Astrocyte (in vitro differentiated cells and primary cell): ENCODE results near the gene EXOC6. TPM values are rescaled to one million over a fixed set of nuclear protein-coding genes. Genes with fewer than 3 reads are reported as not detected.

Experiments used
- DNase-seq: peaks from one replicate; pipeline ENCODE4 v3.0.0-alpha.2; 2010; ENCODE audit warnings: low read depth
- FAIRE-seq: peaks from 2 replicates; lab custom pipeline; 2011; peaks lifted over from hg19 to GRCh38; lab: Jason Lieb, UNC
- H2AFZ ChIP-seq: 2 replicates; pipeline ENCODE4 v1.6.0; 2012; ENCODE audit warnings: low read depth, low read length, inconsistent platforms
- H3K27ac ChIP-seq: 2 replicates; pipeline ENCODE4 v1.5.1; 2011; ENCODE audit warnings: low read depth, low read length, inconsistent platforms
- H3K27me3 ChIP-seq: 2 replicates; pipeline ENCODE4 v1.6.0; 2011; ENCODE audit warnings: low read length, inconsistent platforms; ENCODE audit not compliant: insufficient read depth
- H3K36me3 ChIP-seq: 2 replicates; pipeline ENCODE4 v1.5.1; 2011; ENCODE audit warnings: low read length, inconsistent platforms; ENCODE audit not compliant: insufficient read depth
- H3K4me1 ChIP-seq: 2 replicates; pipeline ENCODE4 v1.5.1; 2011; ENCODE audit warnings: low read length, inconsistent platforms; ENCODE audit not compliant: insufficient read depth
- H3K4me2 ChIP-seq: 2 replicates; pipeline ENCODE4 v1.6.0; 2012; ENCODE audit warnings: low read length, inconsistent platforms
- H3K4me3 ChIP-seq: 2 replicates; pipeline ENCODE4 v1.5.1; 2011; ENCODE audit warnings: low read depth, mild to moderate bottlenecking, low read length, inconsistent platforms; ENCODE audit not compliant: insufficient read depth
- H3K79me2 ChIP-seq: 2 replicates; pipeline ENCODE4 v1.6.0; 2012; ENCODE audit warnings: mild to moderate bottlenecking, low read length, inconsistent platforms; ENCODE audit not compliant: insufficient read depth
- H3K9ac ChIP-seq: 2 replicates; pipeline ENCODE4 v1.6.0; 2012; ENCODE audit warnings: mild to moderate bottlenecking, low read length, inconsistent platforms
- H3K9me3 ChIP-seq: 2 replicates; pipeline ENCODE4 v1.5.1; 2012; ENCODE audit warnings: low read depth, mild to moderate bottlenecking, low read length, inconsistent platforms; ENCODE audit not compliant: insufficient read depth
- H4K20me1 ChIP-seq: 2 replicates; pipeline ENCODE4 v1.6.0; 2012; ENCODE audit warnings: low read length, inconsistent platforms; ENCODE audit not compliant: insufficient read depth
- H3K27ac Mint-ChIP-seq: one replicate; pipeline ENCODE4 v1.8.0; 2021; ENCODE audit warnings: mild to moderate bottlenecking, mixed read lengths; ENCODE audit not compliant: unreplicated experiment
- H3K27me3 Mint-ChIP-seq: one replicate; pipeline ENCODE4 v1.8.0; 2021; ENCODE audit warnings: low read depth, mixed read lengths; ENCODE audit not compliant: unreplicated experiment
- H3K36me3 Mint-ChIP-seq: one replicate; pipeline ENCODE4 v1.8.0; 2021; ENCODE audit warnings: low read depth, mixed read lengths; ENCODE audit not compliant: unreplicated experiment
- H3K4me1 Mint-ChIP-seq: one replicate; pipeline ENCODE4 v1.8.0; 2021; ENCODE audit warnings: low read depth, mixed read lengths; ENCODE audit not compliant: unreplicated experiment
- H3K4me3 Mint-ChIP-seq: one replicate; pipeline ENCODE4 v1.8.0; 2021; ENCODE audit warnings: mild to moderate bottlenecking, moderate library complexity, mixed read lengths; ENCODE audit not compliant: unreplicated experiment
- H3K9me3 Mint-ChIP-seq: one replicate; pipeline ENCODE4 v1.8.0; 2021; ENCODE audit warnings: mild to moderate bottlenecking, mixed read lengths; ENCODE audit not compliant: unreplicated experiment
- CTCF ChIP-seq: IDR thresholded peaks from 2 replicates; pipeline ENCODE4 v1.5.1; 2011; ENCODE audit warnings: low read depth, mild to moderate bottlenecking, inconsistent platforms, low read length, moderate library complexity; ENCODE audit not compliant: insufficient read depth
- EZH2 ChIP-seq: IDR thresholded peaks from 2 replicates; pipeline ENCODE4 v1.6.1; 2012; ENCODE audit warnings: mild to moderate bottlenecking, low read length, inconsistent platforms; ENCODE audit not compliant: insufficient read depth
- total RNA-seq: library from RNA; stranded (reverse); gene quantifications from 2 replicates; pipeline ENCODE4 v1.2.1, GENCODE V29; 2021

EXOC6 gene
- total RNA-seq, 1 donor from 2014 or later: 4.9 TPM

DNA sequence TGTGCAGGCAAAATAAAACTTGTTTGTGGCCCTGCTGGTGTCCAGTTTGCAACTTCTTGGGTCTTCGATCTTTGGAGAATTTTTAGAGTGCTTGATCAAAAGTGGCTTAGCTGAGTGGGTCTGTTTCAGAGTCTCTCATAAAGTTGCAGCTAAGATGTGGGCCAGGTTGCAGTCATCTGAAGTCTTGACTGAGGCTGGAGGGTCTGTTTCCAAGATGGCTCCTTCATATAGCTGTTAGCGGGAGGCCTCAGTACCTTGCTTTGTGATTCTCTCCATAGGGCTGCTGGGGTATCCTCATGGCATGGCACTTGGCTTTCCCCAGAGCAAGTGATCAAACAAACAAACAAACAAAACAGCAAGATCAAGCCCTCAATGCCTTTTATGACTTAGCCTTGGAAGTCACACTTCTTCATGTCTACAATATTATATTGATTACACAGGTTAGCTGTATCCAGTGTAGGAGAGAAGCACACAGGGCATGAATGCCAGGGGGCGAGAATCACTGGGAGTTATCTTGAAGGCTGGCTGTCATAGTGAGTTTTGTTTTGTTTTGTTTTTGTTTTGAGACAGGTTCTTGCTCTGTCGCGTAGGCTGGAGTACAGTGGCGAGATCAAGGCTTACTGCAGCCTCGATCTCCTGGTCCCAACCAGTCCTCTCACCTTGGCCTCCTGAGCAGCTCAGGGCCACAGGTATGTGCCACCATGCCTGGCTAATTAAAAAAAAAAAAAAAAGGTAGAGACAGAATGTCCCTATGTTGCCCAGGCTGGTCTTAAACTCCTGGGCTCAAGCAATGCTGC is 235.6 kb downstream of the EXOC6 start:
- H3K4me2 ChIP-seq: no peak overlapping the region
- no peak overlapping the region for H3K4me3 ChIP-seq
- peaks cover 8% of the 10 kb centered on the region for H3K9me3 Mint-ChIP-seq
- peaks cover 7% of the 10 kb centered on the region for H3K4me1 ChIP-seq
- no peak overlapping the region for H3K9ac ChIP-seq
- H3K4me1 Mint-ChIP-seq: peaks cover 10% of the 10 kb centered on the region
- H3K79me2 ChIP-seq: no peaks in the 10 kb centered on the region
- no peak overlapping the region for H2AFZ ChIP-seq
- no peak overlapping the region for H3K27ac Mint-ChIP-seq
- H3K36me3 ChIP-seq: no peaks in the 10 kb centered on the region
- TF ChIP-seq CTCF: no peak
- TF ChIP-seq EZH2: no peak
- peaks cover 42% of the 10 kb centered on the region for H3K27me3 Mint-ChIP-seq
- peaks cover 14% of the 10 kb centered on the region for H3K27me3 ChIP-seq
- H3K4me3 Mint-ChIP-seq: no peak overlapping the region
- H3K27ac ChIP-seq: no peak overlapping the region
- H4K20me1 ChIP-seq: no peaks in the 10 kb centered on the region
- H3K36me3 Mint-ChIP-seq: peaks cover 4% of the 10 kb centered on the region
- FAIRE-seq (no peak), DNase-seq (no peak)
- no peaks in the 10 kb centered on the region for H3K9me3 ChIP-seq

- Mint-ChIP-seq H3K27me3 (peaks cover 36% of the 10 kb centered on the region), H3K9me3 (peaks cover 8% of the 10 kb centered on the region), H3K4me1 (peaks cover 5% of the 10 kb centered on the region), H3K4me3 (no peak overlapping the region), H3K27ac (no peak overlapping the region), H3K36me3 (peaks cover 4% of the 10 kb centered on the region)
- FAIRE-seq (no peak), DNase-seq (no peak)
- no peak overlapping the region for H3K4me3 ChIP-seq
- no peaks in the 10 kb centered on the region for H3K79me2 ChIP-seq
- no peaks in the 10 kb centered on the region for H4K20me1 ChIP-seq
- H3K4me2 ChIP-seq: no peak overlapping the region
- H3K27ac ChIP-seq: no peak overlapping the region
- peaks cover 3% of the 10 kb centered on the region for H3K4me1 ChIP-seq
- H3K9me3 ChIP-seq: no peaks in the 10 kb centered on the region
- peaks cover 8% of the 10 kb centered on the region for H3K27me3 ChIP-seq
- no peaks in the 10 kb centered on the region for H3K36me3 ChIP-seq
- TF ChIP-seq CTCF (no peak), EZH2 (no peak)
- no peak overlapping the region for H2AFZ ChIP-seq
- no peak overlapping the region for H3K9ac ChIP-seq
These were observed 237.0 kb downstream of the EXOC6 start for GRCh38 chr10:93085272-93085859.

DNA sequence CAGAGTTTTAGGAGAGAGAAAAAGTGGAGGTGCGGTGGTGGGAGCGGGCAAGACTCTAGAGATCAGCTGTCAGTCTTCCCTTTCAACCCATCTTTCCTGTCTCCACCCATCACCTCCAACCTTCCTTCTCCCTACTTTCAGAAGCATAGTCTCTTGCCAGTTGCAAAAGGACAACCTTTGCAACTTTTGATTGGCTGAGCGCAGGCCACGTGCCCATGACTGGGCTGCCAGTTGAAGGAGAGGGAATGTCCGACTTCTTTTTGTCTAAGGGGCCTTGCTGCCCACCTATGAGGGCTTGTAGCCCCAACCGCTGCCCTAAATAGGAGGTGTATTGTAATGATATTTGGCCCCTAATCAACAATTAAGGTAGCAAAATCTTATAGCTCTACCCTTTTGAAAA is 238.0 kb downstream of the EXOC6 start:
- FAIRE-seq: no peak

More for the DNA sequence above, 238.0 kb downstream of the EXOC6 start:
- H3K36me3 ChIP-seq: no peaks in the 10 kb centered on the region
- H3K27ac ChIP-seq: no peak overlapping the region
- no peaks in the 10 kb centered on the region for H3K79me2 ChIP-seq
- H3K4me3 Mint-ChIP-seq: no peak overlapping the region
- no peak overlapping the region for H3K4me2 ChIP-seq
- H3K36me3 Mint-ChIP-seq: peaks cover 4% of the 10 kb centered on the region
- peaks cover 8% of the 10 kb centered on the region for H3K9me3 Mint-ChIP-seq
- H3K4me1 ChIP-seq: no peaks in the 10 kb centered on the region
- H3K9me3 ChIP-seq: no peaks in the 10 kb centered on the region
- peaks cover 8% of the 10 kb centered on the region for H3K27me3 ChIP-seq
- no peak overlapping the region for H3K27ac Mint-ChIP-seq
- no peak overlapping the region for H2AFZ ChIP-seq
- no peaks in the 10 kb centered on the region for H4K20me1 ChIP-seq
- no peak overlapping the region for H3K9ac ChIP-seq
- H3K4me1 Mint-ChIP-seq: peaks cover 5% of the 10 kb centered on the region
- TF ChIP-seq CTCF (no peak), EZH2 (no peak)
- DNase-seq: no peak
- H3K27me3 Mint-ChIP-seq: peaks cover 34% of the 10 kb centered on the region
- no peak overlapping the region for H3K4me3 ChIP-seq
